IPS-15b (cell line): ENCODE data around the gene ATOX1.
A peak's percentile ranks its signal among the peaks of the same experiment; 100 is the strongest.

Source experiments
- H3K27me3 ChIP-seq: one replicate; pipeline ENCODE4 v1.6.1; 2013; ENCODE audit warnings: low read length; ENCODE audit not compliant: control insufficient read depth, insufficient read depth
- H3K36me3 ChIP-seq: one replicate; pipeline ENCODE4 v1.6.1; 2013; ENCODE audit warnings: low read length; ENCODE audit not compliant: control insufficient read depth, insufficient read depth
- H3K4me1 ChIP-seq: one replicate; pipeline ENCODE4 v1.6.1; 2013; ENCODE audit warnings: mild to moderate bottlenecking, low read length; ENCODE audit not compliant: control insufficient read depth, insufficient read depth
- H3K4me3 ChIP-seq: one replicate; pipeline ENCODE4 v1.5.1; 2013; ENCODE audit warnings: low read depth, low read length
- H3K9ac ChIP-seq: one replicate; pipeline ENCODE4 v1.6.1; 2013; ENCODE audit warnings: low read depth, mild to moderate bottlenecking, low read length
- H3K9me3 ChIP-seq: one replicate; pipeline ENCODE4 v1.6.1; 2013; ENCODE audit warnings: mild to moderate bottlenecking, low read length; ENCODE audit not compliant: control insufficient read depth, insufficient read depth

Gene ATOX1

GRCh38 chr5:151780348-151780747, 21.9 kb upstream of the ATOX1 start:
- H3K4me3 ChIP-seq, result no peak overlapping the region
- peaks cover 14% of the 10 kb centered on the region for H3K4me1 ChIP-seq
- no peak overlapping the region for H3K9ac ChIP-seq
- H3K36me3 ChIP-seq, result no peaks in the 10 kb centered on the region
- no peaks in the 10 kb centered on the region for H3K27me3 ChIP-seq
- no peaks in the 10 kb centered on the region for H3K9me3 ChIP-seq

GRCh38 chr5:151779531-151780125, 21.2 kb upstream of the ATOX1 start:
- no peaks in the 10 kb centered on the region for H3K9me3 ChIP-seq
- H3K4me1 ChIP-seq, result peaks cover 15% of the 10 kb centered on the region
- no peaks in the 10 kb centered on the region for H3K36me3 ChIP-seq
- H3K9ac ChIP-seq, result no peak overlapping the region
- no peak overlapping the region for H3K4me3 ChIP-seq
- H3K27me3 ChIP-seq, result no peaks in the 10 kb centered on the region

GRCh38 chr5:151775025-151775606, 16.7 kb upstream of the ATOX1 start:
- Histone ChIP-seq H3K36me3 (peaks cover 2% of the 10 kb centered on the region), H3K27me3 (no peaks in the 10 kb centered on the region), H3K9me3 (no peaks in the 10 kb centered on the region), H3K4me3 (peak overlapping the region; percentile 23), H3K9ac (no peak overlapping the region), H3K4me1 (peaks cover 15% of the 10 kb centered on the region)

GRCh38 chr5:151773951-151774350, 15.5 kb upstream of the ATOX1 start:
- Histone ChIP-seq H3K4me1 (peaks cover 15% of the 10 kb centered on the region), H3K36me3 (peaks cover 2% of the 10 kb centered on the region), H3K9ac (no peak overlapping the region), H3K4me3 (peak overlapping the region; percentile 100), H3K9me3 (no peaks in the 10 kb centered on the region), H3K27me3 (no peaks in the 10 kb centered on the region)

- H3K9me3 ChIP-seq, result no peaks in the 10 kb centered on the region
- H3K4me1 ChIP-seq, result peaks cover 15% of the 10 kb centered on the region
- H3K9ac ChIP-seq, result peak overlapping the region; percentile 96
- H3K4me3 ChIP-seq, result peak overlapping the region; percentile 100
- H3K27me3 ChIP-seq, result no peaks in the 10 kb centered on the region
- H3K36me3 ChIP-seq, result peaks cover 2% of the 10 kb centered on the region
These were observed 14.6 kb upstream of the ATOX1 start for GRCh38 chr5:151772846-151773561.

- H3K9ac ChIP-seq, result peak overlapping the region; percentile 96
- no peaks in the 10 kb centered on the region for H3K9me3 ChIP-seq
- no peaks in the 10 kb centered on the region for H3K27me3 ChIP-seq
- peak overlapping the region; percentile 100 for H3K4me3 ChIP-seq
- peaks cover 2% of the 10 kb centered on the region for H3K36me3 ChIP-seq
- peaks cover 15% of the 10 kb centered on the region for H3K4me1 ChIP-seq
These were observed 13.8 kb upstream of the ATOX1 start for GRCh38 chr5:151772029-151772845.

- no peaks in the 10 kb centered on the region for H3K27me3 ChIP-seq
- H3K4me3 ChIP-seq, result peak within 1 kb of the TSS; percentile 100
- H3K9me3 ChIP-seq, result no peaks in the 10 kb centered on the region
- peaks cover 2% of the 10 kb centered on the region for H3K36me3 ChIP-seq
- peaks cover 15% of the 10 kb centered on the region for H3K4me1 ChIP-seq
- peak within 1 kb of the TSS; percentile 96 for H3K9ac ChIP-seq
These were observed 13.0 kb upstream of the ATOX1 start, which contains the start of gene G3BP1 for GRCh38 chr5:151771259-151772028. Gene G3BP1 (plus strand): TSS chr5:151771954. CDS start chr5:151786621, 14,667 bp downstream.

- Histone ChIP-seq H3K9me3 (no peaks in the 10 kb centered on the region), H3K36me3 (peaks cover 2% of the 10 kb centered on the region), H3K27me3 (no peaks in the 10 kb centered on the region), H3K4me3 (peak overlapping the region; percentile 81), H3K4me1 (peaks cover 9% of the 10 kb centered on the region), H3K9ac (peak overlapping the region; percentile 92)
These were observed 12.2 kb upstream of the ATOX1 start for GRCh38 chr5:151770383-151771258.

GRCh38 chr5:151766975-151767374, 8.5 kb upstream of the ATOX1 start:
- Histone ChIP-seq H3K4me3 (no peak overlapping the region), H3K9me3 (no peaks in the 10 kb centered on the region), H3K4me1 (no peaks in the 10 kb centered on the region), H3K36me3 (no peaks in the 10 kb centered on the region), H3K9ac (no peak overlapping the region), H3K27me3 (no peaks in the 10 kb centered on the region)

- H3K9me3 ChIP-seq, result no peaks in the 10 kb centered on the region
- H3K36me3 ChIP-seq, result no peaks in the 10 kb centered on the region
- H3K4me3 ChIP-seq, result no peak overlapping the region
- H3K4me1 ChIP-seq, result no peaks in the 10 kb centered on the region
- no peaks in the 10 kb centered on the region for H3K27me3 ChIP-seq
- H3K9ac ChIP-seq, result no peak overlapping the region
These were observed 6.4 kb upstream of the ATOX1 start for GRCh38 chr5:151764801-151765200.
